ENCODE results near the gene APLF.
"Not testable (repeated sequence)": the region's sequence is repeated elsewhere in the genome, so short reads cannot be mapped to it uniquely, and the experiment has no call there.

APLF gene

GRCh38 chr2:68594041-68594440 lies 126.7 kb downstream of the APLF start:
- no peak for DNase-seq

- DNase-seq: peak; percentile 44
Measured at GRCh38 chr2:68594674-68595492, 127.5 kb downstream of the APLF start.

GRCh38 chr2:68595493-68595785 lies 128.1 kb downstream of the APLF start:
- not testable (repeated sequence) for DNase-seq

- not testable (repeated sequence) for DNase-seq
Measured at GRCh38 chr2:68600495-68600894, 133.1 kb downstream of the APLF start.

- no peak for DNase-seq
Measured at GRCh38 chr2:68603059-68603458, 135.7 kb downstream of the APLF start.

- DNase-seq: no peak
Measured at GRCh38 chr2:68604077-68604476, 136.7 kb downstream of the APLF start.

GRCh38 chr2:68605939-68606338 lies 138.6 kb downstream of the APLF start:
- no peak for DNase-seq

- DNase-seq: no peak
Measured at GRCh38 chr2:68606759-68607158, 139.4 kb downstream of the APLF start.

- no peak for DNase-seq
Measured at GRCh38 chr2:68607837-68608236, 140.5 kb downstream of the APLF start.

GRCh38 chr2:68612765-68613519 lies 145.6 kb downstream of the APLF start:
- DNase-seq: no peak

- DNase-seq: no peak
Measured at GRCh38 chr2:68620772-68621171, 153.4 kb downstream of the APLF start.

- DNase-seq: no peak
Measured at GRCh38 chr2:68623820-68624219, 156.4 kb downstream of the APLF start.

- no peak for DNase-seq
Measured at GRCh38 chr2:68627615-68628014, 160.2 kb downstream of the APLF start.

Measured in central memory CD4-positive, alpha-beta T cell (primary cell).